ENCODE results near the gene TTC6. TPM values are rescaled to one million over a fixed set of nuclear protein-coding genes. Genes with fewer than 3 reads are reported as not detected.
A peak's percentile ranks its signal among the peaks of the same experiment; 100 is the strongest.

The TTC6 gene
- total RNA-seq, 1 donor from 2014 or later = 8.5 TPM

DNA sequence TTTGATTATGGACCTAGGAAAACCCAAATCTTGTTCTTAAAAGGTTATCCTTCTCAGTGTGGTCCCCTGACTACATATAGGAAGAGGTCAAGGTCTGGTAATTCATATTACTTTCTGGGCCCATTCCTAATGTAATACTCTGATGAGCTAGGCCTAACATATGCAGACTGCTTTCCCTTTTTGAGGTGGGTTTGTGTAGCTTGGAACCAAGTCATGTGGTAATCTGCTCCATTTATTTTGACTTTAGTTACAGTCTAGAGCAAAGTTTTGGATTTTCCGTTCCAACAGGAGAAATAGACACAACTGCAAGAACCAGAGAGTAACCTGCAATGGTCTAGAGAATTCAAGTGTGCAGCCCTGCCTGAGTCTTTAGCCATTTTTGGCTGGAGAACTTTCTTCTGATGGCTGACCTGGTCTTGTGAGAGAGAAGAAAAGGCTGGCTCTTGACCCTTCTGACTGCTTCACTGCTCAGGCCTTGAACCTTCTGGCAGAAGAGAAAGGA, 22.5 kb downstream of the TTC6 start:
- peaks cover 5% of the 10 kb centered on the region for H3K9me3 Mint-ChIP-seq (ENCODE audit: unreplicated experiment)
- peaks cover 11% of the 10 kb centered on the region for H3K36me3 Mint-ChIP-seq (ENCODE audit: low read depth, unreplicated experiment)
- no peaks in the 10 kb centered on the region for H3K27me3 Mint-ChIP-seq (ENCODE audit: unreplicated experiment)
- peaks cover 26% of the 10 kb centered on the region for H3K4me1 Mint-ChIP-seq (ENCODE audit: unreplicated experiment)
- TF ChIP-seq, protein P1, sequence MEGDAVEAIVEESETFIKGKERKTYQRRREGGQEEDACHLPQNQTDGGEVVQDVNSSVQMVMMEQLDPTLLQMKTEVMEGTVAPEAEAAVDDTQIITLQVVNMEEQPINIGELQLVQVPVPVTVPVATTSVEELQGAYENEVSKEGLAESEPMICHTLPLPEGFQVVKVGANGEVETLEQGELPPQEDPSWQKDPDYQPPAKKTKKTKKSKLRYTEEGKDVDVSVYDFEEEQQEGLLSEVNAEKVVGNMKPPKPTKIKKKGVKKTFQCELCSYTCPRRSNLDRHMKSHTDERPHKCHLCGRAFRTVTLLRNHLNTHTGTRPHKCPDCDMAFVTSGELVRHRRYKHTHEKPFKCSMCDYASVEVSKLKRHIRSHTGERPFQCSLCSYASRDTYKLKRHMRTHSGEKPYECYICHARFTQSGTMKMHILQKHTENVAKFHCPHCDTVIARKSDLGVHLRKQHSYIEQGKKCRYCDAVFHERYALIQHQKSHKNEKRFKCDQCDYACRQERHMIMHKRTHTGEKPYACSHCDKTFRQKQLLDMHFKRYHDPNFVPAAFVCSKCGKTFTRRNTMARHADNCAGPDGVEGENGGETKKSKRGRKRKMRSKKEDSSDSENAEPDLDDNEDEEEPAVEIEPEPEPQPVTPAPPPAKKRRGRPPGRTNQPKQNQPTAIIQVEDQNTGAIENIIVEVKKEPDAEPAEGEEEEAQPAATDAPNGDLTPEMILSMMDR (IDR thresholded peaks at IDR 0.05; ENCODE audit: unreplicated experiment) = no peak
- no peak for DNase-seq (ENCODE audit: low spot score)
- peak overlapping the region; percentile 49 for H3K27ac Mint-ChIP-seq (ENCODE audit: unreplicated experiment)
- no peak overlapping the region for H3K4me3 Mint-ChIP-seq (ENCODE audit: unreplicated experiment)

DNA sequence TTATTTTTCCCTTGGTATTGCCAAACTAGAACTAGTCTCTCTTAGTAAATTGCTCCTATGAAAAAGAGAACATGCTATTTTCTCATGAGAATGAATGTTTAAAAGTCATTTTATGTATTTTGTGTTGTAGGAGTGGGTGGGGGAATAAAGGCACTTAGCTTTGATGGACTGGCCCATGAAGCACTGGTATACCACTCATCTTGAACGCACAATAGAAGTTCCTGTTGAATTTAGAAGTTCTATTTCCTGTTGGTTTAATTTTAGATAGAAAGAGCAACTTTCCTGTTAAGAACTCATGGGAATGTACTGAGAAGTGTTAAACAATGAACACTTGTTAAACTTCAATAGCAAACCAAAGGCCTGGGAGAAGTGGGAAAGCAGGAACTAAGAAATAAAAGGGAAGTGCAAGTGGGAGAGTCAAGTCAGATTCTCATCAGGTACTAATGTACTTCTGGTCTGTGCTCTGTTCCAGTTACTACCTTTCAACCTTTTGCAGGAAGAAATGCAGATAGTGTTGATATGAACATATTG, 23.1 kb downstream of the TTC6 start:
- peaks cover 11% of the 10 kb centered on the region for H3K36me3 Mint-ChIP-seq (ENCODE audit: low read depth, unreplicated experiment)
- no peak overlapping the region for H3K4me3 Mint-ChIP-seq (ENCODE audit: unreplicated experiment)
- peaks cover 32% of the 10 kb centered on the region for H3K4me1 Mint-ChIP-seq (ENCODE audit: unreplicated experiment)
- H3K27ac Mint-ChIP-seq (ENCODE audit: unreplicated experiment) = peak overlapping the region; percentile 49
- H3K9me3 Mint-ChIP-seq (ENCODE audit: unreplicated experiment) = peaks cover 5% of the 10 kb centered on the region
- no peak for DNase-seq (ENCODE audit: low spot score)
- H3K27me3 Mint-ChIP-seq (ENCODE audit: unreplicated experiment) = no peaks in the 10 kb centered on the region
- TF ChIP-seq, protein P1 (IDR thresholded peaks at IDR 0.05; ENCODE audit: unreplicated experiment) = no peak

DNA sequence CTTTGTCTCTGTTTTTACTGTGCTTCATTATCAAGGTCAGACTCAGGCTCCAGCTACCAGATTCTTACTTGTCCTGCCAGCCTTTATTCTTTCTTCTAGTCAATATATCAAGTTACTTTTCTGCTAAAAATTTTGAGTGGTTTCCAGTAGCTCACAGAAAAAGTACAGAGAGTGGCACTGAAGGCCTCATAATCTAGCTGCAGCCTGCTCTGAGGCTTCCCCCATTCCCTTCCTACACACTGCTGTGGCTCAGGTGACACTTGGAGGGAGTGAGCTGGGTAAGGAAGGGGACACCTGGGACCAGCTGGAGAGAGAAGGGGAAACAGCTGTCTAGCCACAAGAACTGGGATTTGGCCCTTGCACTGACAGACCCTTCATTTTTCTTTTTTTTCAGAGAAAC, 25.4 kb downstream of the TTC6 start:
- H3K9me3 Mint-ChIP-seq (ENCODE audit: unreplicated experiment) = no peaks in the 10 kb centered on the region
- no peak overlapping the region for H3K4me3 Mint-ChIP-seq (ENCODE audit: unreplicated experiment)
- no peak overlapping the region for H3K27ac Mint-ChIP-seq (ENCODE audit: unreplicated experiment)
- no peaks in the 10 kb centered on the region for H3K27me3 Mint-ChIP-seq (ENCODE audit: unreplicated experiment)
- peaks cover 4% of the 10 kb centered on the region for H3K36me3 Mint-ChIP-seq (ENCODE audit: low read depth, unreplicated experiment)
- no peak for DNase-seq (ENCODE audit: low spot score)
- H3K4me1 Mint-ChIP-seq (ENCODE audit: unreplicated experiment) = peaks cover 36% of the 10 kb centered on the region
- TF ChIP-seq, protein P1 (IDR thresholded peaks at IDR 0.05; ENCODE audit: unreplicated experiment) = no peak

GRCh38 chr14:37622231-37622923, 26.9 kb downstream of the TTC6 start:
- Mint-ChIP-seq H3K4me3 (ENCODE audit: unreplicated experiment) (peak overlapping the region; percentile 86), H3K27ac (ENCODE audit: unreplicated experiment) (no peak overlapping the region), H3K36me3 (ENCODE audit: low read depth, unreplicated experiment) (no peaks in the 10 kb centered on the region), H3K9me3 (ENCODE audit: unreplicated experiment) (no peaks in the 10 kb centered on the region), H3K27me3 (ENCODE audit: unreplicated experiment) (peaks cover 2% of the 10 kb centered on the region), H3K4me1 (ENCODE audit: unreplicated experiment) (peaks cover 36% of the 10 kb centered on the region)
- TF ChIP-seq, protein P1 (IDR thresholded peaks at IDR 0.05; ENCODE audit: unreplicated experiment) = no peak
- peak; percentile 54 for DNase-seq (ENCODE audit: low spot score)

DNA sequence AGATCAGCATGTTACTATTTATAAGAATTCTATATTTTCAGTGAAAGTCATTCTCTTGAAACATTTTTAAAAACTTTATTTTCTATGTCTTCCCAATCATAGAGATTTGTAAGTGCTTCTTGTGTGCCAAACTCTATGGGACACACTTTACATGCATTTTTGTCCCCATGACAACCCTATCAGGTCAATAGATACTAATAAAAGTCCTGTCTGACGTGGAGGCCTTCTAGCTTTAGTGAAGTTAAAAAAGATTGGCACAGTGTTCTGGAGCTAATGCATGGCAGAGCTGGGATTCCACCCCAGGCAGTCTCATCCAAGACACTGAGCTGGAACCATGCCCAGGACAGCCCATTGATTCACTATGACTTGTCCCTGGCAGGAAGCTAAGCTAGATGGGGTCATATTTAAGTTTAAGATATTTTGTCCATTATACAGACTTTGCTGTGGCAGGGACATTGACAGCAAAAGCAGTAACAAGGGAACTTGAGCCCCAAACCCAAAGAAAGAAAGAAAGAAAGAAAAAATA, 28.1 kb downstream of the TTC6 start:
- H3K9me3 Mint-ChIP-seq (ENCODE audit: unreplicated experiment) = no peaks in the 10 kb centered on the region
- no peak for DNase-seq (ENCODE audit: low spot score)
- peaks cover 5% of the 10 kb centered on the region for H3K27me3 Mint-ChIP-seq (ENCODE audit: unreplicated experiment)
- no peak overlapping the region for H3K27ac Mint-ChIP-seq (ENCODE audit: unreplicated experiment)
- TF ChIP-seq, protein P1 (IDR thresholded peaks at IDR 0.05; ENCODE audit: unreplicated experiment) = no peak
- H3K36me3 Mint-ChIP-seq (ENCODE audit: low read depth, unreplicated experiment) = peaks cover 5% of the 10 kb centered on the region
- H3K4me1 Mint-ChIP-seq (ENCODE audit: unreplicated experiment) = peaks cover 27% of the 10 kb centered on the region
- peak overlapping the region; percentile 16 for H3K4me3 Mint-ChIP-seq (ENCODE audit: unreplicated experiment)
